ENCODE results near the gene UAP1L1.

DNA sequence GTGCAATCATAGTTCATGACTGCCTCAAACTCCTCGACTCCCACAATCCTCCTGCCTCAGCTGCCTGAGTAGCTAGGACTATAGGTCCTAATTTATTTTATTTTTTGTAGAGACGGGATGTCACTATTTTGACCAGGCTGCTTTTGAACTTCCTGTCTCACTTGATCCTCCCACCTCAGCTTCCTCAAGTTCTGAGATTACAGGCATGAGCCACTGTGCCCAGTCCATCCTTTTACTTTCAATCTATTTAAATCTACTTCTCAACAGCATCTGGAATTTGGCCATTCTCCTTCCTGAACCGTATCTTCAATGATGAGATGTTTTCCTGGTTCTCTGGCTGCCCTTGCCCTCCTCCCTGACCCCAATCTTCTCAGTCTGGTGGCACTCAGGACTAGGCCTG lies 49.5 kb downstream of the UAP1L1 start:
- TF ChIP-seq POU2F2 (IDR thresholded peaks at IDR 0.05; ENCODE audit: low read depth, low read length) (no peak), POLR2A (IDR thresholded peaks at IDR 0.05; ENCODE audit: low read depth, low read length) (no peak), TAF1 (IDR thresholded peaks at IDR 0.05; ENCODE audit: low read depth, low read length) (no peak), POLR2AphosphoS5 (IDR thresholded peaks at IDR 0.05; ENCODE audit: low read depth, low read length) (no peak), SPI1 (IDR thresholded peaks at IDR 0.05; ENCODE audit: low read depth, low read length) (no peak), PAX5 (IDR thresholded peaks at IDR 0.05; ENCODE audit: insufficient read depth, low read length, severe bottlenecking) (no peak)

Measured in GM12891 (cell line).